Central memory CD8-positive, alpha-beta T cell (primary cell): ENCODE measurements around the gene TMEM273.

ENCODE experiments used
- ATAC-seq: fragments of 150-1000 bp; cut with Tn5 transposase; replicated peaks from 2 replicates; pipeline ENCODE4 v1.10.0; 2022; ENCODE audit warnings: mild to moderate bottlenecking, moderate FRiP score, moderate number of reproducible peaks; ENCODE audit not compliant: poor library complexity, severe bottlenecking; ENCODE audit errors: extremely low read depth
- DNase-seq, 2 donors: peaks; one replicate each; pipeline ENCODE4 v3.0.0; 2021; ENCODE audit warnings: low spot score in 2 of 2
- H3K27ac Mint-ChIP-seq: one replicate; pipeline ENCODE4 v1.8.0; 2022; ENCODE audit warnings: low read depth, mild to moderate bottlenecking, moderate library complexity, mixed read lengths
- H3K27me3 Mint-ChIP-seq: one replicate; pipeline ENCODE4 v1.8.0; 2022; ENCODE audit warnings: mixed read lengths
- H3K36me3 Mint-ChIP-seq: one replicate; pipeline ENCODE4 v1.8.0; 2022; ENCODE audit warnings: mild to moderate bottlenecking, moderate library complexity, mixed read lengths; ENCODE audit not compliant: insufficient read depth
- H3K4me1 Mint-ChIP-seq: one replicate; pipeline ENCODE4 v1.8.0; 2022; ENCODE audit warnings: mixed read lengths
- H3K4me3 Mint-ChIP-seq: one replicate; pipeline ENCODE4 v1.8.0; 2022; ENCODE audit warnings: mild to moderate bottlenecking, moderate library complexity, mixed read lengths
- H3K9me3 Mint-ChIP-seq: one replicate; pipeline ENCODE4 v1.8.0; 2022; ENCODE audit warnings: mixed read lengths

Gene TMEM273

DNA sequence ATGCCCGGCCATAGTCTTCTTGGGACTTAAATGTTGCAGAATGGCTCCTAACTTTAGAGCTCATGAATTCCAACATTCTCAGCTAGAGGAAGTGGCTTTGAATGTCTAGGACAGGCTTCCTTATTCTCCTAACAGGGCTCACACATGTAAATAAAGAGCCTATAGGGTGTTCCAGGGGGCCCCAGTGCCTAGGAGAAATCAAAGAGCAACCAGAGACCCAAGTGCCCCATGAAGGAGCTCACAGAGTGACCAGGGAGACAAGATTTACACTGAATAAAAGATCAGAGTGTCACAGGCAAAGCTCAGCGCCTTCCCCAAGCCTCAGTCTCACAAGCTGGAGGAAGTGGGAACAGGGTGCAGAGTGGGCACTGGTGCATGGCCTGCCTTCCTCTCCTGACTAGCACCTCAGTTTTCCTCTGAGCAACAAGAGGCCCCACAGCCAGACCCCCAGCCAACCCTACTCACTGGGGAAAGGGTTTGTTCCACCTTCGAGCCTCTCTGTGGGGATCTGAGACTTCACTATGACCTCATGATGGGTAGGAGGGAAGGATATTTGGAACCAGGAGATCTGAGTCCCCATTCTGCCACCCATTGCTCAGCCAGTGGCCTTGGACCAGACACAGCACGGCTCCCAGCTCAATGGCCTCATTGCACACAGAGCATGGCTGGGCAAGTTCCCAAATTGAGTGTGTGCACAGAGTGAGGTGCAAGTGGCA, 16.0 kb downstream of the TMEM273 start:
- H3K4me1 Mint-ChIP-seq = peaks cover 7% of the 10 kb centered on the region
- ATAC-seq (no peak), DNase-seq (peak in 1 of 2 donors; percentile 7)
- H3K4me3 Mint-ChIP-seq = no peak overlapping the region
- H3K27me3 Mint-ChIP-seq = no peaks in the 10 kb centered on the region
- H3K27ac Mint-ChIP-seq = no peak overlapping the region
- H3K36me3 Mint-ChIP-seq = no peaks in the 10 kb centered on the region
- no peaks in the 10 kb centered on the region for H3K9me3 Mint-ChIP-seq

DNA sequence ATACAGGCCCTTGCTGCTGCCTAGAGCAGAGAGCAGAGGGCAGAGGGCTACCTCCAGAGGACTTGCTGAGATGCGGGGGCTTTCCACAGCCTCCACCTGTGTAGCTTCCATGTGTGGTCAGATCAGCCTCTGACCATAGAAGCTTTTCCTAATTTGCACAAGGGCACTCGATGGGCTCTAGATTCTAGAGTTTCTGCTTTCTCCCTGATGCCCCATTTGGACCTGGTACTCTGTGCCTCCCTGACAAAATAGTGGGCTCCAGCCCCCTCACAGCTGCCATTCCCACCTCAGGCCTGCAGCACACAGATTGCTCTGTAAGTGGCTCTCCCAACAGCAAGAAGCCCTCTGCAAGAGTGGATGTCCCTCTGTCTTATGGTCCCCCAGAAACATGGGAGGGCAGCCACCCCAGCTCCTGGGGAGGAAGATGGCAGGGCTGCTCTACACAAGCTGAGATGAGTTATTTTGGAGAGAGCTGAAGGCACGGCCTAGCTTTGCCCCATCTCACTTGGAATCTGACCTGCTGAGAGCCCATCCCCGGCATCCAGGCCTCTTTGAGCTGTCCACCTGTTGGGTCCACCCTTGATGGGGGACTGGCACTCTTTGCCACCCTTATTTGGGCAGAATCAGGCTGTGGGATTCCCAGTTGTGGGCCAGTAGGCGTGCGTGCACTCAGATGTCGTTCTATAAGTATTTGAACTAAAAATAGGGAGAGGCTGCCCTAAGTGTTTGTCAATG, 16.7 kb downstream of the TMEM273 start:
- no peak for ATAC-seq
- Mint-ChIP-seq H3K27me3 (no peaks in the 10 kb centered on the region), H3K36me3 (no peaks in the 10 kb centered on the region), H3K4me3 (no peak overlapping the region), H3K9me3 (no peaks in the 10 kb centered on the region), H3K27ac (no peak overlapping the region), H3K4me1 (peaks cover 5% of the 10 kb centered on the region)
- DNase-seq = peak in 1 of 2 donors; percentile 5

DNA sequence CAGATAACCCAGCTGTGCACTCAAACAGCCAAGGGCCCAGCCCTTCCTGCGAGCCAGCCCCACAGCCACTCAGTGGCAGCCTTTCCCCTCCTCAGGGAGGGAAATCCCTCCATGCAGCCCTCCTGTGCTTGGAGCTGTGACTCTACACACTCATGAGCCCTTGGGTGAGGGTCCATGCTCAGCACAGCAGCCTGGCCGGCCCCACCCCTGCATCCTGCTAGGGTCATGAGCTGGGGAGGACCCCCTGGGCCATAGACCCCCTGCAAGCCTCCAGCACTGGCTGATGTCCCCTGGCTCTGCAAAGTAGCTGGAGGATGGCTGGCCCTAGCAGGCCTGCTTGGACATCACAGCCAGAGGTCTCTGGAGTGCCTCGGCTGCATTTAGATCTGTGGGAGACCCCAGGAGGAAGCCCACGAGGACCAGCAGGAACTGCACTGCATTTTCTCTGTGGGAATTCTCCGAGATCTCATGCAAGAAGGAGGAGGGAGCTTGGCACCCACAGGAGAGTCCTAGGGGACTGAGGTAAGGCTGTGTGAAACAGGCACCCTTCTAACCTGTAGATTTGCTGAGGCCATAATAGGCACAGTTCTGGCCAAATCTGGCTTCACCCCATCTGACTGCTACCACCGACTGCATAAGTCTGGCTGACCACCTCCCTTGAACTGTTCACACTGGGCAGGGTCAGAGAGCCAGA, 17.4 kb downstream of the TMEM273 start:
- Mint-ChIP-seq H3K27me3 (no peaks in the 10 kb centered on the region), H3K4me1 (peaks cover 5% of the 10 kb centered on the region), H3K27ac (no peak overlapping the region), H3K4me3 (no peak overlapping the region), H3K36me3 (no peaks in the 10 kb centered on the region), H3K9me3 (no peaks in the 10 kb centered on the region)
- ATAC-seq (no peak), DNase-seq (peak in 1 of 2 donors; percentile 5)

DNA sequence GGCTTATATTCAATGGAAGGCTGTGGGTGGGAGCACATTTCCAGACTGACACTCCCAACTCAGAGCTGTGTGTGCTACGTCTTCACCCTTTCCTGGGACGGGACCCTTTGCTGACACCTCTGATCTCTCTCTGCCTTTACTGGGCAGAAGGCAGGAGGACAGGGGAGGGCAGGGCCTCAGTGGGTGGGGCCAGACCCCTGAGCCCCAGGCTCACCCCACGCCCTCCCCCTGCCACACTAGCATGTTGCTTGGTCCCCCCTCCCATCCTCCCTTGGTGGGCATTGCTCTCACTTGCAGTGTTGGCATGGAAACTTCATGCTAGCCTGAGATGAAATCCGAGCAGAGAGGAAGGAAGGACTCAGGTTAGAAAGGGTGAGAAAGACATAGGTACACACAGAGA, 18.4 kb downstream of the TMEM273 start:
- H3K9me3 Mint-ChIP-seq = no peaks in the 10 kb centered on the region
- ATAC-seq (no peak), DNase-seq (no peak)
- H3K27me3 Mint-ChIP-seq = no peaks in the 10 kb centered on the region
- no peak overlapping the region for H3K4me3 Mint-ChIP-seq
- peaks cover 8% of the 10 kb centered on the region for H3K4me1 Mint-ChIP-seq
- no peaks in the 10 kb centered on the region for H3K36me3 Mint-ChIP-seq
- no peak overlapping the region for H3K27ac Mint-ChIP-seq

DNA sequence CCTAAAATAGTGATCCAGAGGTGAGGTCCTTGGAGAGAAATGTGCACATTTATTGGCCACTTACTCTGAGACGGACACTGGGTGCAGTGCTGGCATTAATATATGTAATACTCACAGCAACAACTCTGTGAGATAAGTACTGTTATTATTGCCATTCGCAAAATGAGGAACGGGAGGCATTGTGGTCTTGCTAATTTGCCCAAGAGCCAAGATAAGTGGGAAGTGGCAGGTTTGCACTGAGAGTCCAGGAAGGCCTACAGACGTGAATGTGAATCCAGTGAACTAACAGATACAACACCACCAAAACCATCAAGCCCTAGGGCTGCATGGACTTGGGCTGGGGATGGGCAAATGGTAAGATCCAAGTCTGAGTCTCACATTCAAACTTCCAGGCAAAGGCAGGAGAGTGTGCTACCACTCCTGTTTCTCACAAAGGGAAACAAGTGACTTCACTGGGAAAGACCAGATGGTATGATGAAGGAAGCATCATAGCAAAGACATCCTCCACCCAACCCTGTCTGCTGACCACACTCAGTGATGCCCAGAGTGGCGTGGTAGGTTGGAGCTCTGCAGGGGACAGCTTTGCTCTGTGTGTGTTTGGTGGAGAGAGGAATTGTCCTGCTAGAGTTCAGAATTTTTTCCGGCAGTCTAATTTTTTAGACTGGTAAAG, 19.2 kb downstream of the TMEM273 start:
- peak in 1 of 2 donors; percentile 6 for DNase-seq
- no peaks in the 10 kb centered on the region for H3K9me3 Mint-ChIP-seq
- H3K4me1 Mint-ChIP-seq = peaks cover 11% of the 10 kb centered on the region
- no peak overlapping the region for H3K4me3 Mint-ChIP-seq
- ATAC-seq = no peak
- H3K36me3 Mint-ChIP-seq = peaks cover 3% of the 10 kb centered on the region
- no peak overlapping the region for H3K27ac Mint-ChIP-seq
- H3K27me3 Mint-ChIP-seq = no peaks in the 10 kb centered on the region

DNA sequence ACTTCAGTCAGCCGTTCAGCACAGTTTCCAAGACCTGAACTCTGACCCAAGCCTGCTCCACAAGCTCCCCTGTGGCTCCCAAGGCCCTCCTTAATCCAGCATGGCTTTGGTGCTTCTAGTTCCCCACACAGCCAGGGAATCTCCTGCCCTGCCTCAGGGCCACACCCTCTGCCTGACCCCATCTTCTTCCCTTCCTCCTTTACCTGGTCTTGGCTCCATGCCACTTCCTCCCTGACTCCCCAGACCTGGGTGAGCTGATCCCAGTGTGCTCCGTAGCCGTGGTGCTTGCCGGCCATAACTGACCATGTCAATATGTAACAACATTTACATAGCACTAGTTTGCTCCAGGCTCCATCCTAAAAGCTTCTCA, 20.0 kb downstream of the TMEM273 start:
- Mint-ChIP-seq H3K4me3 (no peak overlapping the region), H3K9me3 (no peaks in the 10 kb centered on the region), H3K4me1 (peaks cover 11% of the 10 kb centered on the region), H3K27me3 (no peaks in the 10 kb centered on the region), H3K36me3 (peaks cover 3% of the 10 kb centered on the region), H3K27ac (peak overlapping the region; percentile 7)
- peak in 1 of 2 donors; percentile 1 for DNase-seq
- no peak for ATAC-seq

DNA sequence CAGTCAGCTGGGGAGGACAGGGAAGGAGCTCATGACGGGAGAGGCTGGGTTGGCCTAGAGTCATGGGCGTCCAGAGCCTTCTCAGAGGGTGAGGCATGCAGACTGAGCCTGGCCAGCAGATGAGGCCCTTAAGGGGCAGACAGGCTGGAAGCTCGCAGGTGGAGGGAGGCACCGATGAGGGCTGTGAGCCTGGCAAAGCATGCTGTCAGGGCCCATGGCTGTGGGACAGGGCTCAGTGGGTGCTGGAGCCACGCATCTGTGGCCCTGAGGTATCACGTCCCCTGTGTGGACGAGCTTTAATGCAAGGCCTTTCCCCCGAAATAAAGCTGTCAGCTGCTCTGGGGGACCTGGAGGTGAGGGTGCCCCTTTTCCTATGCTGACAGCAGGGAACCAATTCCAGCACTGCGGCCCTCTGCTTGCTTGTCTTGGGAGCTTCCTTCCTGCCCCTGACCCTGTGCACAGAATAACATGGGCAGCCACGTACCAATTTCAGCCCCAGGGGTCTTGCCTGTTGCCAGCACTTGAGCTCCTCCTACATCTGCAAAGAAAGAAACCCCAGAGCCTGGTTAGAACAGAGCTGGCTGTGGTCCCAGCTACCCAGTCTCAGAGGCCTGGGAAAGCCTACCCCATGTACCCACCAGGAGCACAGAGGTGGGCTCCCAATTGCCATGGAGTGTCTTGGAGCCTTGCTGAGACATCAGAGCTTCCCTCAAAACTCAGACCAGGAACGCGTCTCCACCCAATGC, 20.6 kb downstream of the TMEM273 start:
- H3K27me3 Mint-ChIP-seq = no peaks in the 10 kb centered on the region
- DNase-seq = peak in 1 of 2 donors; percentile 4
- H3K36me3 Mint-ChIP-seq = peaks cover 3% of the 10 kb centered on the region
- no peak for ATAC-seq
- peaks cover 11% of the 10 kb centered on the region for H3K4me1 Mint-ChIP-seq
- H3K27ac Mint-ChIP-seq = peak overlapping the region; percentile 7
- H3K4me3 Mint-ChIP-seq = no peak overlapping the region
- H3K9me3 Mint-ChIP-seq = no peaks in the 10 kb centered on the region

DNA sequence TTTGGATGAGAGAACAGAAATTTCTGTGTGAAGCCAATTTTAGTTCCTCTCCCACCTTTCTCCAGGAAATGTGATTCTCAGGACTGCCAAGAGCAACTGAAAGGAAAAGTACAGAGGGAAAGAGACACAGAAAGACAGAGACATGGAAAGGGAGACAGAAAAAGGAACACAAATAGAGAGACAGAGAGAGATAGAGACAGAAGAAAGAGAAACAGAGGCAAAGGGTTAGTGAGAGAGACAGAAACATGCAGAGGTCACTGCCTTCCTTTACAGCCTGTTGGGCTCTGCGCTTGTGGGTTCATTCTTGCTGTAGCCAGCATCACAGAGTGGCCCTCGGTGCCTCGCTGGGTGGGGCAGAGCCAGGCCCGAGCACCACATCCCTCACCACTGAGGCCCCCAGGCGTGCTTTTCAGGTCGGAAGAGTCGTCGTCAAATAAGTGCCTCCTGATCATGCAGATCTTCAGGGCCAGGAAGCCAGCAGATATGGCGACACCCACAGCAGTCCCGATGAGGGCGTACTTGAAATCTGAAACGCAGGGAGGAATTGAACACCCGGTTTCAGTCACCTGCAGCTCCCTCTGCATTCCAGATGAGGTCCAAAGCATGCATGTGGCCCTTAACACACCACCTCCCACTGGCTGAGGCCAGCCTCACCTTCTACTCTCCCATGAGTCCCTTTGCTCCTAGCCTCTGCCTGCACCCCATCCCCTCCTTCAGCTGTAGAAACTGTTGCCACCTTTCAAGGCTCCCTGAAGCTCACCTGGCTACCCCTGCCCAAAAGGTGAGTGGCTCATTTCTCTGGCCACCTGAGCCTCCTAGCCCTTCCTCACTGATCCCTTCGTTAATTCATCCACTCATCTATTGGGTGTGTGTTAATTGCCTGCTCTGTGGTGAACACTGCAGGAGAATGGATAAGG, 21.4 kb downstream of the TMEM273 start:
- Mint-ChIP-seq H3K27ac (peak overlapping the region; percentile 3), H3K4me1 (peaks cover 11% of the 10 kb centered on the region), H3K36me3 (peaks cover 3% of the 10 kb centered on the region), H3K4me3 (no peak overlapping the region), H3K27me3 (no peaks in the 10 kb centered on the region), H3K9me3 (no peaks in the 10 kb centered on the region)
- no peak for ATAC-seq
- no peak for DNase-seq

DNA sequence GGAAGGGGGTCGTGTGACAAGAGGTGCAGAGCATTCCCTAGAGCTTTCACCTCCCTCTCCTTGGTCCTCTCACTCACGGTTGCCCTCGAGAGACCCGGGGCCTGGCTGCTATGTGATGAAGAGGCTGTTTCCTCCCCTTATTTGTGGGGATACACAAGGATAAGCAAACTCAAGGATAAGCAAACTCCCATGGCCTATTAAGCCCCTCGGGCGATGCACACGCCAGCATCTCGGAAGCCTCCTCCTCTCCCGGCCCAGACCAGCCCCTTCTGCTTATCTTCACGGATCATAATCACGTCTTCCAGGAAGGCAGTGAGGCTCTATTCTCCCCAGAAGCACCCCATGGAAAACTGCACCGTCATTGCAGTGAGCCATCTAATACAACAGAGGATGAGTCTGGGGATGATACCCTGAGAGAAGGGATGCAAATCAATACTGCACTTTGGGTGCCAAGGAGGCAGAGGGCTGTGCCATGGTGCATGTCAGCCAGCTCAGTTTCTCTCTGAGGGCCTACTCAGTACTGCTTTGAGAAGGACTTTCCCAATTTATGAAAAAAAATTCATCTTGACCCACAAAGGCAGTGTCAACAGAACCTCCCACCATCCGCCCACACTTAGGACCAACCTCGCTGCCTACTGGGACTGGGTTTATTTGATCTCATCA, 22.2 kb downstream of the TMEM273 start:
- peaks cover 11% of the 10 kb centered on the region for H3K4me1 Mint-ChIP-seq
- H3K9me3 Mint-ChIP-seq = no peaks in the 10 kb centered on the region
- H3K4me3 Mint-ChIP-seq = no peak overlapping the region
- ATAC-seq (no peak), DNase-seq (no peak)
- H3K36me3 Mint-ChIP-seq = peaks cover 5% of the 10 kb centered on the region
- no peaks in the 10 kb centered on the region for H3K27me3 Mint-ChIP-seq
- peak overlapping the region; percentile 54 for H3K27ac Mint-ChIP-seq

DNA sequence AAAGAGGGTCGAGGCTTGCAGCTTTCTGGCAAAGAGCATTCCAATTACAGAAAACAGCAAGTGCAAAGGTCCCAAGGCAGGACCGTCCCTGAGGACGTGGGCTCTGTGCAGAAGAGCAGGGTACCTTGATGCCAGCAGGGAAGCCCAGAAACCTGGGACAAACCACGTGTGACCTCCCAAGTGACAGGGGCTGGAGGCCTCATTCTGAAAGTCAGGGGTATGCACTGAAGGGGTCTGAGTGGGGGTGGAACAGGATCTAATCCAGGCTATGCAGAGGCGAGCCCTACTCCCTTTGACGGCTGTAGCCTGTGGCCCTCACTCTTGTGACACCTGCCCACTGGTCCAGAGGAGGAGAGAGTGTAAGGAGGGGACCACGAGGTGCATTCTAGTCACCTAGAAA, 22.9 kb downstream of the TMEM273 start:
- no peak for DNase-seq
- H3K9me3 Mint-ChIP-seq = no peaks in the 10 kb centered on the region
- H3K4me3 Mint-ChIP-seq = no peak overlapping the region
- no peak for ATAC-seq
- peaks cover 5% of the 10 kb centered on the region for H3K36me3 Mint-ChIP-seq
- H3K27me3 Mint-ChIP-seq = no peaks in the 10 kb centered on the region
- H3K27ac Mint-ChIP-seq = peak overlapping the region; percentile 54
- H3K4me1 Mint-ChIP-seq = peaks cover 11% of the 10 kb centered on the region
